GM18861 (cell line): Measurements from ENCODE around the gene CDH16.
"Not testable (repeated sequence)": the region's sequence is repeated elsewhere in the genome, so short reads cannot be mapped to it uniquely, and the experiment has no call there.

Experiments
- ATAC-seq: cut with Tn5 transposase; IDR thresholded peaks from one replicate; pipeline ENCODE4 v1.9.1; 2021; ENCODE audit not compliant: unreplicated experiment

CDH16 gene, protein sequence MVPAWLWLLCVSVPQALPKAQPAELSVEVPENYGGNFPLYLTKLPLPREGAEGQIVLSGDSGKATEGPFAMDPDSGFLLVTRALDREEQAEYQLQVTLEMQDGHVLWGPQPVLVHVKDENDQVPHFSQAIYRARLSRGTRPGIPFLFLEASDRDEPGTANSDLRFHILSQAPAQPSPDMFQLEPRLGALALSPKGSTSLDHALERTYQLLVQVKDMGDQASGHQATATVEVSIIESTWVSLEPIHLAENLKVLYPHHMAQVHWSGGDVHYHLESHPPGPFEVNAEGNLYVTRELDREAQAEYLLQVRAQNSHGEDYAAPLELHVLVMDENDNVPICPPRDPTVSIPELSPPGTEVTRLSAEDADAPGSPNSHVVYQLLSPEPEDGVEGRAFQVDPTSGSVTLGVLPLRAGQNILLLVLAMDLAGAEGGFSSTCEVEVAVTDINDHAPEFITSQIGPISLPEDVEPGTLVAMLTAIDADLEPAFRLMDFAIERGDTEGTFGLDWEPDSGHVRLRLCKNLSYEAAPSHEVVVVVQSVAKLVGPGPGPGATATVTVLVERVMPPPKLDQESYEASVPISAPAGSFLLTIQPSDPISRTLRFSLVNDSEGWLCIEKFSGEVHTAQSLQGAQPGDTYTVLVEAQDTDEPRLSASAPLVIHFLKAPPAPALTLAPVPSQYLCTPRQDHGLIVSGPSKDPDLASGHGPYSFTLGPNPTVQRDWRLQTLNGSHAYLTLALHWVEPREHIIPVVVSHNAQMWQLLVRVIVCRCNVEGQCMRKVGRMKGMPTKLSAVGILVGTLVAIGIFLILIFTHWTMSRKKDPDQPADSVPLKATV

DNA sequence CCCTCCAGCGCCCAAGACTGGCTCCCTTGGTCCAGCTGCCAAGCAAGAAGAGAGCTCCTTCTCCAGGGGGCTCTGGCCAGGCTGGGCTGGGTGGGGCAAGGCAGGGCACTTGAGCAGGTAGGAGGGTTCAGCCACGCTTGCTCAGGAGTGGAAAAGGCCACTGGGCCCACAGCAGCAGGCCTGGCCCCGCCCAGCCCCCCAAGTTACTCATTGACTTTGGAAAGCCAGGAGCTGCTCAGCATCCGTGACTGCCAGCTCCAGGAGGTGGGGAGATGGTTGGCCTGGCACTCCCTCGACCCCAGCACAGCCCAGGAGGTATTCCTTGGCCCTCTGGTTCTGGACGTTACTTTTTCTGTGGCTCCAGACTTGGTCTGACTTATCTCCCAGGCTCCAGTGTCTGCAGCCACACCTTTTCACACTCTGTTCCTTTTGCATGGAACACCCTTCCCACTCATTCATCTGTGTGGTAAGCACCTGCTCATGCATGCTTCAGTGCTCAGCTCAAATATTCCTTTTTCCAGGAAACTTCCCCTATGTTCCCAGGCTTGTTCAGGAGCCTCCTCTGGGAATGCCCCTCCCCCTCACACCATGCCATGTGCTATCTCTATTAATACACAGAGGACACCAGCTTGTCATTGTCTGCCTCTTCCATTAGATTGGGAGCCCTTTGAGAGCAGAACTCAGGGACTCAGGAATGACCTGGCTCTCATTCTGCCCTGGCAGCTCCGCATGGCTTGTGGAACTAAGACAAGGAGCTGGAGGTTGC lies at the start of gene CDH16:
CDH16 (minus strand) TSS at position 83 of the 766 bp plus-strand sequence. CDS start 820 bp downstream, outside the sequence.
- no peak for ATAC-seq

DNA sequence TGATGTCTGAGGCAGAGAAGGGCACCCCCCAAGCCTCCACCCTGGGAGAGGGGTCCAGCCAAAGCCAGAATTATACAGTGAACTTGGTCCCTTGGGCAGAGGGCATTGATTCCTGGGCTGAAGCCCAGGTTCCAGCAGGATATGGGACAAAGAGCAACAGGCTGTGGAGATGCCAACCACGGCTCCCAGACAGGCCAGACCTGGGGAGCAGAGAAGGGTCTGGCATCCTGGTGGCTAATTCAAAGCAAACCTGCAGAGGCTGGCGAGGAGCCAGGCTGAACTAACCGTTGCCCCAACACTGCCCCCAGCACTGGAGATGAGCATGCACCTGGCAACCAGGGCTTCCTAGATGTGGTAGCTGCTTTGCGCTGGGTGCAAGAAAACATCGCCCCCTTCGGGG lies 45.4 kb upstream of the CDH16 start:
- no peak for ATAC-seq

DNA sequence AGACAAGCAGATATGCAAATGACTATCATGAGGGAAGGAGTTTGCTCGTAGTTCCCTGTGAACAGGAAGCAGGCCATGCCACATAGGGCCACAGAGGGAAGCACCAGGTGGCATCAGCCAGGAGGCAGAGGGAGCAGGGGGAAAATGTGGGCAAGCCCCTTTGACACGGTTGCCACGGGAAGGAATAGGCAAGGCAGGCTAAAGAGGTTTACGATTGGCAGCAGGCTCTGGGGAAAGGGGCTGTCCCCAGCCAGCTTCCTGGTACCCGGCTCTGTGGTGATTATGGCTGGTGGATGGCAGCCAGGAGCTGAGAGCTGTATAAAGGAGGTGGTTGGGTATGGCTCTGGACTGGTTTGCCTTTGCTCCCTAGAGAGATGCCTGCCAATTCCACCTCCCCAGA lies 43.2 kb upstream of the CDH16 start:
- ATAC-seq, result no peak

GRCh38 chr16:66961065-66961744 lies 42.5 kb upstream of the CDH16 start, which contains the start of gene CES3:
CES3 (plus strand) TSS chr16:66961266; CDS start chr16:66961308, 42 bp downstream.
- peak; percentile 81 for ATAC-seq

GRCh38 chr16:66960270-66960669 lies 41.6 kb upstream of the CDH16 start:
- ATAC-seq, result no peak

DNA sequence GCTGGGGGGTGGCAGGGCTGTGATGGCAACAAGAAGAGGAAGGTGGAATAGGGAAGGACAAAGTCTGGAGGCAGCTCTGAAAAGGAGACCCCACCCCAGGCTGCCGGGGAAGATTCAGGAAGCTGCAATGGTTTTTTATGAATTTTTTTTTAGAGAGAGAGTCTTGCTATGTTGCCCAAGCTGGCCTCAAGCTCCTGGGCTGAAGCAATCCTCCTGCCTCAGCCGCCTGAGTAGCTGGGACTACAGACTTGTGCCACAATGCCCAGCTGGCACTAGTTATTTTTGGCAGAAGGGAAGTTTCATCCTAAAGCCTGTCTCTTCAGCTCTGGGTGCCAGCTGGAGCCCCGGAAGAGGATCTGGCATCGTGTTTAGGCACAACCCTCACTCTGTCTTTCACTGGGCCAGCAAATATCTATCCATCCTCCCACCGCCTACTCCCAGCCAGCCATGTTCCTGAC lies 41.0 kb upstream of the CDH16 start:
- no peak for ATAC-seq

DNA sequence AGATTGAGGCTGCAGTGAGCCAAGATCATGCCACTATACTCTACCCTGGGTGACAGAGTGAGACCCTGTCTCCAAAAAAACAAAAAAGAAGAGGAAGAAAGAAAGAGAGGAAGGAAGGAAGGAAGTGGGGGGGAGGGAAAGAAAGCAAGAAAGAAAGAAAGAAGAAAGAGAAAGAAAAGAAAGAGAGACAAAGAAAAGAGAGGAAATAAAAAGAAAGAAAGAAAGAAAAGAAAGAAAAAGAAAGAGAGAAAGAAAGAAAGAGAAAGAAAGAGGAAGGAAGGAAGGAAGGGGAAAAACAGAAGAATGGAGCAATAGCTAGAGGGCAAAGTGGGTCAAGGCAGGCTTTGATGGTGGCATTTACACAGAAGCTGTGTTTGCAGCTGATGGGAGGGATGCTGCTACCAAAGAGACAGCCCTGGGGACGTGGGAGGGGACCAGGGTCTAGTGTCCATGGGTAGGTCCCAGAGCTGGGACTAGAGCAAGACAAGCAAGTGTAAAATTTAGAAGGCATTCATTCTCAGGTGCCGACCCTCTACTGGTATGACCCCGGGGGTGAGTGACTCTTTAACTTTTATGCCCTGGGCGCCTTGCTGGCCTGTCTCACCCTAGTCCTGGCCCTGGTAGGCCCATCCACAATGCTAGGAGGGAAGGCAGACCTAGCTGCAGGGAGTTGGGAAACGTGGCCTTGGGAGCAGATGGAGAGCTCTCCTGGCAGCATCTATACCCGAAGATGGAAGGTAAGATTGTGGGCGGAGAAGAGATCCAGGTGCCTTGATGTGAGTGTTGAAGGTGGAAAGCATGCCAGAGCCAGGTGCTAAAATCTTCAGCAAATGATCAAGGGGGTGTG lies 40.4 kb upstream of the CDH16 start:
- no peak for ATAC-seq

DNA sequence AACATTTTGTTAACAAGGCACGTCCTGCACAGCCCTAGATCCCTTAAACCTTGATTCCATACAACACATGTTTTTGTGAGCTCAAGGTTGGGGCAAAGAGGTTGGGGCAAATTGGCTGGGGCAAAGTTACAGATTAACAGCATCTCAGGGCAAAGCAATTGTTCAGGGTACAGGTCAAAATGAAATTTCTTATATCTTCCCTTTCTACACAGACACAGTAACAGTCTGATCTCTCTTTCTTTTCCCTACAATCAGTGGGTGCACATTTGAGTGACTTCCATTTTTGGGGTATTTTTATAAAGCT lies 37.4 kb upstream of the CDH16 start:
- not testable (repeated sequence) for ATAC-seq

GRCh38 chr16:66955363-66956153 lies 36.9 kb upstream of the CDH16 start:
- ATAC-seq, result not testable (repeated sequence)

DNA sequence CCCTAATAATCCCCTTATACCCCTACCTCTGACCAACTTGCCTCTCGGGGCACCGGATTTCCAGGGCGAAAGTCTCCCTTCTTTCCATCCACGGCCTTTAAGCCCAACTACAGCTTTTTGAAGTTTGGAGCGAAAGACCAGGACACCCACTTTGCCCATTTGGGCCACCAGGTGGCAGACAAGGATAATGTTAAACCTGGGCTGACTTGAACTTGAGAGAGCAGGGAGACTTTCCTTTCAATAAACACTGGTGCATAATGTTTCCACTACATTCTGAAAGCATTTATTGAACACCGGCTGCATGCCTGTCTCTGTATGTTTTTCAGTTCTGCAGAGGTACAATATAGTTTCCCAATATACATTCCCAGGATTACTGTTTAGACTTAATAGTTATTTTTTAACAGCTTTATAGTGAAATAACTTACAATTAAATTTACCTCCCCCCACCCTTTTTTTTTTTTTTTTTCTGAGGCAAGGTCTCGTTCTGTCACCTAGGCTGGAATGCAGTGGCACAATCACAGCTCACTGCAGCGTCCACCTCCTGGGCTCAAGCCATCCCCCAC lies 35.5 kb upstream of the CDH16 start:
- no peak for ATAC-seq

- no peak for ATAC-seq
These were observed 34.9 kb upstream of the CDH16 start for GRCh38 chr16:66953462-66954096.

DNA sequence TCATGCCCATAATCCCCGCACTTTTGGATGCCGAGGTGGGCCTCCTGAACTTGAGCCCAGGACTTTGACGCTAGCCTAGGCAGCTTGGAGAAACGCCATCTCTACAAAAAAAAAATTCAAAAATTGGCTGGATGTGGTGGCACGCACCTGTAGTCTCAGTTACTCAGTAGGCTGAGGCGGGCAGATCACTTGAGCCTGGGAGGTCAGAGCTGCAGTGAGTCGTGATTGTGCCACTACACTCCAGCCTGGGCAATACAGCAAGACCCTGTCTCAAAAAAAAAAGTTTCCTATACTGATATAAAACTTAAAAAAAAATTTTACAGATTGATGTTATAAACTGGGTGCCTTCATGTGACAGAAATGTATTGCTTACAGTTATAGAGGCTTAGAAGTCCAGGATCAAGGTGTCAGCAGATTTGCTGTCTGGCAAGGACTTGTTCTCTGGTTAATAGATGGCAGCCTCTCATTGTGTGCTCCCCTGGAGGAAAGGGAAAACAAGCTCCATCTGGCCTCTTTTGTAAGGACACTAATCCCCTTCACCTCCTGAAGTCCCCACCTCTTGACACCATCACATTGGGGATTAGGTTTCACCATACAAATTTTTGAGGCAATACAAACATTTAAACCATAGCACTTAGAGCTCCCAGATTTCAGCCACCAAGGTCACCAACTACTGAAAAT lies 33.9 kb upstream of the CDH16 start:
- ATAC-seq, result no peak

- no peak for ATAC-seq
These were observed 32.5 kb upstream of the CDH16 start for GRCh38 chr16:66950971-66951790.

DNA sequence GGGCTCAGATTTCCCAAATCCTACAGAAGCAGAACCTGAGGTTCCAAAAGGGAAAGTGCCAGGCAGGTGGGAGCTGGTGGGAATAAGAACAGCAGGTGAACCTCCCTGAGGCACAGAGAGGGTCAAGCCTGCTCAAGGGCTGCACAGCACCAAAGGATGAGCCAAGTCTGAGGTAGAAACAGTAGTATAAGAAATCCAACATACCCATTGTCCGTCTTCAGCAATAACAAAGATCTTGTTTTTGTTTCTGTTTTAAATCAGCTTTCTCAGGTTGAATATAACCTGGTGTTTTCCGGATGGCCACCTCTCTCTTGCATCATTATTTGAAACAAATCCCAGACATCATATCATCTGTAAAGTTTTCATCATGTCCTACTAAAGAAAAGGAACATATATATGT lies 31.8 kb upstream of the CDH16 start:
- ATAC-seq, result no peak

DNA sequence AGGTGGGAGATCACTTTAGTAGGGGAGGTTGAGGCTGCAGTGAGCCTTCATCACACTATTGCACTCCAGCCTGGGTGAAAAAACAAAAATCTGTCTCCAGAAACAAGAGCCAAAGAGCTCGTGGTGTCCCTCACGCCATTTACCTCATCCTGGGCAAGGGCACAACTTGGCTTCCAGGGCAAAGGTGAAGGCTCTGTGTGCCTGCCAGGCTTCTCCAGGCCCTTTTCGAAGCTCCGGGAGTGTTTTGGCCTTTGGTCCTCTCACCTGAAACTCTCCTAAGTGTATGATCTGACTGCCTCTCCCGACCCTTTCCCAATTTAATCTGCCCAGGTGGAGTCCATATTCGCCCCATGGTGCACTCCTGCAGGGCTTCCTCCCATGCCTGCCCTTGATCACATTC lies 30.8 kb upstream of the CDH16 start:
- no peak for ATAC-seq

DNA sequence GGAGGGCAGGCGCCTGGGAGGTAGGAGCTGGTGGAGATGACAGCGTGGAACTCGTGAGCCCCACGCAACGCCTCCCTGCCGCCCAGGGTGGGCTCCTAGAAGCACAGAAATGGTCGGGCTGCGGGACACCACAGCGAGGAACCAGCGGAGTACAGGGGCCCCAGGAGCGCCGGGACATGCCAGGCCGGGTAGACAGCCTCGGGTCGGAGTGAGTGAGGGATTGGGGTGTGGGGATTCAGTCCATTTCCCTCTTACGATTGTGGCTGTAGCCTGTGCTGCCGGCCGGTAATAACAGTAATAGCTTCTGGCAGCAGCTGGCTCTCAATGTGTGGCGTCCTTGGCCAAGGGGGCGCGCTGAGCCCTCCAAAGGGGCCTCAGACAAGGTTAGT lies 30.1 kb upstream of the CDH16 start:
- ATAC-seq, result no peak
